Measurements from ENCODE around the gene ACADL.
"Not testable (repeated sequence)": the region's sequence is repeated elsewhere in the genome, so short reads cannot be mapped to it uniquely, and the experiment has no call there.

Gene ACADL

GRCh38 chr2:210199854-210200253 is 25.4 kb downstream of the ACADL start:
- no peak for DNase-seq (ENCODE audit: low spot score)

GRCh38 chr2:210199186-210199765 is 26.0 kb downstream of the ACADL start:
- peak; percentile 64 for DNase-seq (ENCODE audit: low spot score)

DNA sequence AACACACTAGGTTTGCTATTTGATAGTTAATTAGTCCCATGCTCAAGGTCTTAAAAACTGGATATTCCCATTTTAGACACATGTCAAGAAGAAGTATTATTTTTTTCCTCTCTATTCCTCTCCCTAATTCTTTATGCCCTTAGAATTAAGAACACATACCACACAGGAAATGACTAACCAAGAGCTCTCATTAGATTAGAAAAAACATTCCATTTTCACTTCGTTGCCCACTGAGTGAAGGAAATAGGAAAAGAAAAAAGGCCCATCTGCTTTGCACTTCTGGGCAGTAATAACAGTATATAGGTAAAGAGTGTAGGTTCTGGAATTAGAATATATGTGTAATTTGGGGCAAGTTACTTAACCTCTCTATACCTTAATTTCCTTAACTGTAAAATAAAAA is 26.9 kb downstream of the ACADL start:
- DNase-seq (ENCODE audit: low spot score), result no peak

GRCh38 chr2:210197720-210198119 is 27.5 kb downstream of the ACADL start:
- no peak for DNase-seq (ENCODE audit: low spot score)

DNA sequence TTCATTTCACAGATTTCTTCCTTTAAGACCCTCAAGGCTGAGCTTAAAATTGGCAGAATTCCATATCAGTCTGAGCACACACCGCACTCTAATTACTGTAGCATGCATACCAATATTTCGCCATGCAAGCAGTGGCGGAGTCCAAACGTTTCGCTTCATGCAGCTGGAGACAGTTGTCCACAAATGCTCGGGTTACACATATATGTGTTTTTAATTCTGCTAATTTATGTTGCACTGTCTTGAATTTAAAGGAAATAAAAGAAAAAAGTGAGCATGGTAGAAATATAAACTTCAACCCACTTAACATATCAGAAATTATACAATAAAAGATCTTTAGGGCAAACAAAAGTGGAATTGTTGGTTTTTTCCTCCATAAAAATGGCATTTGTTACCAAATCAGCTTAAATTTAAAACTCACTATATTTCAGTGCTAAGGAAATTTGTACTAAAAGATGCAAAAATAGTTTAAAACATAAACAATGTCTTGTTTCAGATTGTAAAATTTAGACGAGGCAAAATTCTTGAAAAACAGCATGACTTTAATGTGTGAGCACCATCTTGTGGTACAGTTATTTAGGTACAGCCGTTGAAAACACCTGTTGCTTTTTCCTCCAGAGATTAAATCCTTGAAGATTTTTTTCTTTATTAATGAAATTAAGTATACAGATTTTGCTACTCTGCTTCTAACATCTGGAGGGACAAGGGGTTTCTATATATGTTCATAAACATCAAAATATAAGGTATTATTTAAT is 30.0 kb downstream of the ACADL start:
- peak; percentile 67 for DNase-seq (ENCODE audit: low spot score)

GRCh38 chr2:210190345-210190744 is 34.9 kb downstream of the ACADL start:
- no peak for DNase-seq (ENCODE audit: low spot score)

DNA sequence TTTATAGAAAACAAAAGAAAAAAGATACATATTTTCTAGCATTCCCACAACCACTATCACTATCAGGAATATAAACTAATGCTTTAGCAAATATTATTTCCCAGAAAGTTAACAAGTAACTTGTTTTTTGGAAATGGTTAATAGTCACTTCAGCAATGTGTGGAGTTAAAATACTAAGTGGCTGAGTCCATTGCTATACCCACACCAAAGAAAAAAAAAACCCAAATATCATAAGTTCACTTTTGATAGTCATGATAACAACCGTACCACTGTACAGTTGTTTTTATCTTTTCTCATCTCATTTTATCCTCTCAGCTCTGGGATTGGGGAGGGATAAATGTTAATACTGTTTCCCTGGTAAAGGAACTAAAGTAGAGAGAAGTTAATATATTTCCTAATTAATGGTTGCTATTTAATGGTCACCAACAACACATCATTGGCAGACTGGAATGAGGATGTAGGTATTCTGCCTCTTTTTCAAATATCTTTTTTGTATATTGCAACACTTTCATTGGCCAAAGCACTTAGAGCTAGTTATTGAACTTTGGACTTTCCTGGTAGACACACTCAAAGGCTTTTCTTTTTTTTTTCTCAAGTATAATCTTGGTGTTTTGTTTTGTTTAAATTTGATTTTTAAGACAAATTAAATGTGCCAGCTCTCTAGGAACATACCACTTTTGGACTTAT is 35.7 kb downstream of the ACADL start:
- DNase-seq (ENCODE audit: low spot score), result no peak

DNA sequence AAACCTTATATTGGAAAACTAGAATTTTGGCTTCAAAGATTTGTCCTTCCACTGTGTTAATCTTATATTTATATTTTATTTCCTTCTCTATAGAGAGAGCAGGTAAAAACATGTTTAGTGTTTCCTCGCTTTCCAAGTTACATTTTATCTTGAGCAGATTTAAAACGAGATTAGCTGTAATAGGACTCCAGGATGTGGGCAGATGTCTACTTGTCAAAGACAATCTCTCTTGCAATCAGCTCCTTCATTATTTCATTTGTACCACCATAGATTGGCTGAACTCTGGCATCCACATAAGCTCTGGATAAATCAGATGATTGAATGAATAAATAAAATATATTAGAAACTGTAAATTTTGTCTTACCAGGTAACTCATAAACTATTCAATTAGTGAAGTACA is 36.5 kb downstream of the ACADL start:
- DNase-seq (ENCODE audit: low spot score), result no peak

- DNase-seq (ENCODE audit: low spot score), result no peak
Observed at GRCh38 chr2:210188190-210188589, 37.1 kb downstream of the ACADL start.

- DNase-seq (ENCODE audit: low spot score), result not testable (repeated sequence)
Observed at GRCh38 chr2:210183936-210184335, 41.3 kb downstream of the ACADL start.

GRCh38 chr2:210181606-210182088 is 43.6 kb downstream of the ACADL start:
- DNase-seq (ENCODE audit: low spot score), result not testable (repeated sequence)

GRCh38 chr2:210181033-210181605 is 44.1 kb downstream of the ACADL start:
- DNase-seq (ENCODE audit: low spot score), result not testable (repeated sequence)

- no peak for DNase-seq (ENCODE audit: low spot score)
Observed at GRCh38 chr2:210180477-210180876, 44.8 kb downstream of the ACADL start.

- no peak for DNase-seq (ENCODE audit: low spot score)
Observed at GRCh38 chr2:210179351-210179990, 45.8 kb downstream of the ACADL start.

GRCh38 chr2:210177769-210178168 is 47.5 kb downstream of the ACADL start:
- DNase-seq (ENCODE audit: low spot score), result no peak

DNA sequence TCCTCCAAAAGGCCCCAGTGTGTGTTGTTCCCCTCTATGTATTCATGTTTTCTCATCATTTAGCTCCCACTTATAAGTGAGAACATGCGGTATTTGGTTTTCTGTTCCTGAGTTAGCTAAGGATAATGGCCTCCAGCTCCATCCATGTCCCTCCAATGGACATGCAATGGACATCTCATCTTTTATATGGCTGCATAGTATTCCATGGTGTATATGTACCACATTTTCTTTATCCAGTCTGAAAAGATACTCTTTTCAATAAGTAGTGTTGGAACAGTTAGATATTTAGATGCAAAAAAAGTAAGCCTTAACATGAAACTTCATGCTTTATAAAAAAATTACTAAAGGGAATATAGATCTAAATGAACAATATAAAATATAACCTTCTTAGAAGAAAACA is 48.1 kb downstream of the ACADL start:
- not testable (repeated sequence) for DNase-seq (ENCODE audit: low spot score)

DNA sequence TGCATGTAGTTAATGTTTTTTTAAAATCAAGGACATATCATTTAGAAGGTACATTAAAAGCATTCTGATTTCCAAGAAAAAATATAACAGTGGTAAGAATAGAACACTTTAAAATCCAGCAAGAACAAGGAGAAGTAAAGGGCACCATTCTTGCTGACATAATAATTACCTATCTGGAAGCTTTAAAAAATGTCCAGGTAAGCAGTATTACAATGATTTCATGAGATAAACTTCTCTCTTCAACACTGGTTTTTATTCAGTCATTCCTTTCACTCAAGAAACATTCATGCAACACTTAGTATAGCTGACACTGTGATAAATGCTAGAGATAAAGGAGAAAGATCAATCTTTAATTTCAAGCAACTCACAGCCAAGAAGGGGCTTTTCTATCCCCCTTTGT is 51.2 kb downstream of the ACADL start:
- no peak for DNase-seq (ENCODE audit: low spot score)

- no peak for DNase-seq (ENCODE audit: low spot score)
Observed at GRCh38 chr2:210172219-210172575, 53.0 kb downstream of the ACADL start.

GRCh38 chr2:210171309-210172218 is 53.7 kb downstream of the ACADL start, which contains the start of gene KANSL1L:
KANSL1L (minus strand) TSS chr2:210171409; CDS start chr2:210154582, 16,827 bp downstream.
- DNase-seq (ENCODE audit: low spot score), result peak; percentile 97

- peak; percentile 93 for DNase-seq (ENCODE audit: low spot score)
Observed at GRCh38 chr2:210170446-210171303, 54.6 kb downstream of the ACADL start.
